GM12878 (cell line): ENCODE results near the gene PRKAG2.
A peak's percentile ranks its signal among the peaks of the same experiment; 100 is the strongest.

ENCODE experiments used
- BCL3 ChIP-seq: IDR thresholded peaks from 2 replicates; pipeline ENCODE4 v1.6.1; 2011; ENCODE audit warnings: borderline replicate concordance, low read depth, mild to moderate bottlenecking, moderate library complexity, low read length; ENCODE audit not compliant: insufficient read depth, poor library complexity, severe bottlenecking
- BHLHE40 ChIP-seq, 2 experiments: fragments of 450-650 bp in 1 of 2; IDR thresholded peaks; 2 replicates each; pipeline ENCODE4 v1.6.1; 2011 to 2017; ENCODE audit warnings: low read depth in 2 of 2, borderline replicate concordance in 1 of 2, improper control_type of control experiment in 1 of 2, low read length in 1 of 2, mild to moderate bottlenecking in 1 of 2
- CHD1 ChIP-seq: IDR thresholded peaks from 2 replicates; pipeline ENCODE4 v1.6.1; 2012; ENCODE audit warnings: low read depth, low read length, improper control_type of control experiment
- CTCF ChIP-seq, 3 experiments: IDR thresholded peaks in 2 of 3; conservative IDR thresholded peaks in 1 of 3; 2 replicates each; pipeline ENCODE4 v1.5.1; 2011; ENCODE audit warnings: low read depth in 3 of 3, low read length in 3 of 3, mild to moderate bottlenecking in 3 of 3, control low read depth in 2 of 3, moderate library complexity in 2 of 3, inconsistent platforms in 1 of 3, mixed read lengths in 1 of 3; ENCODE audit not compliant: control insufficient read depth in 2 of 3, insufficient read depth in 1 of 3; ENCODE audit errors: extremely low read depth in 1 of 3
- ZNF24 ChIP-seq: fragments of 450-650 bp; IDR thresholded peaks from 2 replicates; pipeline ENCODE4 v1.6.1; 2017; ENCODE audit warnings: antibody characterized with exemption, mild to moderate bottlenecking
- ZNF384 ChIP-seq: IDR thresholded peaks from 2 replicates; pipeline ENCODE4 v1.6.1; 2012; ENCODE audit warnings: low read depth, mild to moderate bottlenecking, low read length, improper control_type of control experiment, borderline replicate concordance

- TF ChIP-seq CTCF (IDR thresholded peaks at IDR 0.05 in 2 of 3, conservative IDR thresholded peaks at IDR 0.05 in 1 of 3; ENCODE audit: control insufficient read depth in 2 of 3, extremely low read depth in 1 of 3, insufficient read depth in 1 of 3, low read depth in 3 of 3, low read length in 3 of 3), result peak; percentile 44 to 52 (median 46); a peak in 5 of 6 replicates
- TF ChIP-seq BCL3, result no peak
- no peak for TF ChIP-seq ZNF24
- TF ChIP-seq ZNF384, result no peak
- no peak for TF ChIP-seq BHLHE40 (IDR thresholded peaks at IDR 0.05; ENCODE audit: borderline replicate concordance in 1 of 2, low read depth in 2 of 2, low read length in 1 of 2)
- TF ChIP-seq CHD1, result no peak
Observed at GRCh38 chr7:151705636-151706276, 171.2 kb downstream of the PRKAG2 start.
